GM13977 (cell line): ENCODE measurements around the gene PDPK1.
"Not testable (repeated sequence)": the region's sequence is repeated elsewhere in the genome, so short reads cannot be mapped to it uniquely, and the experiment has no call there.

Source experiments
- DNase-seq: peaks from one replicate; pipeline ENCODE4 v3.0.0; 2012; ENCODE audit warnings: low spot score
- CTCF ChIP-seq: IDR thresholded peaks from 2 replicates; pipeline ENCODE4 v1.5.1; 2012; ENCODE audit warnings: mild to moderate bottlenecking, control low read depth; ENCODE audit not compliant: insufficient read depth; ENCODE audit errors: extremely low read depth, missing control alignments
- in situ Hi-C: fragments of 300-500 bp; cut with MboI; formaldehyde crosslinking; loops from one replicate; pipeline ENCODE4 v1.12.0; 2022; ENCODE audit warnings: low sequenced_read_pairs, low pct_unique_long_range_greater_than_20kb, mixed read lengths, inconsistent platforms; ENCODE audit not compliant: unreplicated experiment

Gene PDPK1

DNA sequence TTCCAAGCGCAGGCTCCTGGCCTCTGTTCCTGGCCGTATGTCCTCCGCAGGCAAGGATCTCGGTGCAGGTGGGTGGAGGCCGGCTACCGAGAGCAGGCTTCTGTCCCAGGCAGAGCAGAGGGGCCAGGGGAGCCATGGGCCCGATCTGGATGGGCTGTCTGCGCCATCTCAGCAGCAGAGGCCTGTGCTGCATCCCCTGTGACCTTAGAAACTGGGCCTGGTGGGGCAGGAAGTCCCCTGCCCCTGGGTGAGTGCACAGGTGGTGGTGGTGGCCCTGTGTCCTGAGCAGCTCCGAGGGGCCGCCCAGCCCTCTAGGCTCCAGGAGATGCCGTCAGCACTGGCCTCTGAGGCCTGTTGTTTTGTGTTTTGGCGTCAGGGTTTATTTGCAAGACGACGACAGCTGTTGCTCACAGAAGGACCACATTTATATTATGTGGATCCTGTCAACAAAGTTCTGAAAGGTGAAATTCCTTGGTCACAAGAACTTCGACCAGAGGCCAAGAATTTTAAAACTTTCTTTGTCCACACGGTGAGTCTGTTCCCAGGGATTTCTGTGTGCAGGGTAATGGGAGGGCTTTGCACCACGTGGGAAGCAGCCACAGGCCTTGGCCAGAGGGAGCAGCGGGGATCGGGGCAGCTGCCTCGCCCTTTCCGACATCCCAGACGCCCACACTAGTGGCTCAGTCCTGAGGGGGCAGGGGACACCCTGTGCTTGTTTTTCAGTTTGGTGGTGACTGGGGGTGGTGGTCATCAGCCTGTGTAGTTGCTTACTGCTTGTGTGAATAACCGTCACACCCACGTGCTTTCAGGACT is 59.1 kb downstream of the PDPK1 start:
- DNase-seq: no peak
- in situ Hi-C loops: no loop called here
- no peak for TF ChIP-seq CTCF

DNA sequence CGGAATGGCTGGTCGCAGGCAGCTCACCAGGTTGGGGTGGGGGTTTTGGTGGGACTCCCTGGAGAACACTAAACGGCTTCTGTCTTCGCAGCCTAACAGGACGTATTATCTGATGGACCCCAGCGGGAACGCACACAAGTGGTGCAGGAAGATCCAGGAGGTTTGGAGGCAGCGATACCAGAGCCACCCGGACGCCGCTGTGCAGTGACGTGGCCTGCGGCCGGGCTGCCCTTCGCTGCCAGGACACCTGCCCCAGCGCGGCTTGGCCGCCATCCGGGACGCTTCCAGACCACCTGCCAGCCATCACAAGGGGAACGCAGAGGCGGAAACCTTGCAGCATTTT is 59.7 kb downstream of the PDPK1 start:
- no peak for TF ChIP-seq CTCF
- DNase-seq: no peak
- in situ Hi-C loops: no loop called here

- in situ Hi-C loops: no loop called here
- no peak for TF ChIP-seq CTCF
- no peak for DNase-seq
Observed at GRCh38 chr16:2598133-2598641, 60.4 kb downstream of the PDPK1 start.

GRCh38 chr16:2598723-2599122 is 60.9 kb downstream of the PDPK1 start:
- in situ Hi-C loops: no loop called here
- no peak for TF ChIP-seq CTCF
- no peak for DNase-seq

DNA sequence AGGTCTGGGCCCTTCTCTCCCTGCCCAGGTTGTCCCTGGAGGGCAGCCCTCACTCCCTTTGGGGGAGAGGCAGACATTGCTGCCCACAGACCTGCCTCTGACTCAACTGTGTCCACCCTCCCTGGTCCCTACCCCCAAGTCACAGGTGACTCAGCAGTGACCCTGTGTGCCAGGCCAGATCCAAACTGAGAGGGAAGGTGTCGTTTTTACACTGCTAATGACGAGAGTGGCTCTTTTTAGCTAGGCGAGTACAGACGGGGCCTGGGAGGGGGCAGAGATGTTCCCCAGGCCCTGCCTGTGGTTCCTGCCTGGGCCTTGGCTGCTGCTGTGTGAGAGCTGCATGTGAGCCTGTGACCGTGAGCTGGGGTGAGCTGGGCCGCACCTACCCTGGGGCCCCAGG is 61.3 kb downstream of the PDPK1 start:
- DNase-seq, in situ Hi-C loops: not testable (repeated sequence)

- DNase-seq, in situ Hi-C loops: not testable (repeated sequence)
Observed at GRCh38 chr16:2599785-2600184, 62.0 kb downstream of the PDPK1 start.

GRCh38 chr16:2601301-2602025 is 63.6 kb downstream of the PDPK1 start:
- DNase-seq, in situ Hi-C loops: not testable (repeated sequence)

DNA sequence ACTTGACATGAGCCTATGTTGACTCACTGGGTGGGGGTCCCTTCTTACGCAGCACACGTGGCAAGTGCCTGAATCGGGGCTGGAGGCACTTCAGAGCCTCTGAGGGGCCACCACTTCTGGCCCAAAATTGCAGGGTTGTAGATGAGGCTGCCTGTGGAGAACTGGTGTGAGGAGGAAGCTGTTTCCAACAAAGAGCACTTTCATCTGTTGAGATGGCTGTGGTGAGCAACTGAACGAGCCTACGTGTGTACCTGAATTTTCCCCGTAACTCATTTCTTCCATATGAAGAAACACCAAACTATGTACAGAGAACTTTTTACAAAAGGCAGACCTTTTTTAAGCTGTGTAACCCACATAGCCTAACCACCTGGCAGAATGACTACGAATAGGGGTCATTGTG is 64.4 kb downstream of the PDPK1 start:
- in situ Hi-C loops, DNase-seq: not testable (repeated sequence)
